Stomach (tissue), 4 donors: ENCODE measurements around the gene NEURL1B.

ENCODE experiments used
- CTCF ChIP-seq, 7 experiments: fragments of 450-650 bp in 4 of 7; fragments of 200-600 bp in 3 of 7; sonication (generic) in 3 of 7; IDR thresholded peaks; one replicate each; pipeline ENCODE4 v1.5.1; 2016 to 2019; ENCODE audit warnings: antibody characterized with exemption in 7 of 7, control low read depth in 2 of 7, mild to moderate bottlenecking in 1 of 7
- POLR2A ChIP-seq, 4 donors: fragments of 450-650 bp; IDR thresholded peaks; one replicate each; pipeline ENCODE4 v1.6.1; 2016; ENCODE audit warnings: antibody characterized with exemption in 4 of 4, control low read depth in 2 of 4, mild to moderate bottlenecking in 1 of 4, moderate library complexity in 1 of 4
- POLR2AphosphoS5 ChIP-seq, 3 donors: sonication (generic); formaldehyde crosslinking; IDR thresholded peaks; one replicate each; pipeline ENCODE4 v1.6.1; 2016; ENCODE audit warnings: antibody characterized with exemption in 3 of 3

DNA sequence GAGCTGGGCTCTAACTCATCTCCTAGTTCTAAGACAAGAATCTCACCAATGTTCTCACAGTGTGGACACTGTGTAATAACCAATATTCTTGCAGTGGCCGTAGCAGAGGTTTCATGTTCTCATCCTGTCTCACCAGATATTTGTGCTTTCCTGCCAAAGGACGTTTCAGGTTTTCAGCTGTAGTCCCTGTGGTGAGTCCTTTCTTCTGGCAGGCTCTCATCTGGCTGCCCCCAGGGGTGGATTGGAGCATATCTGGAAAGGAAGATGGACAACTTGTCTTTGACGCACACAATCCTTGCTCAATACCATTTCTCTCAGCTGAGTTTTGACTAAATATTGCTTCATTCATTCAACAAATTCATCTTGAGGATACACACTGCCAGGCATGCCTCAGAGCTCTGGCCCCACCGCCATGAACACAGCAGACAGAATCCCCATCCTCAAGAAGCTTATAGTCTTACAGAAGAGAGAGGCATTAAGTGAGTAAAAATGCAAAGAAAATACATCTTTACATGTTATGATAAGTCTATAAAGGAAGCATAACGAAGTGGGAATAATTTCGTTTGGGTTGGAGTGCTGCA, 33.8 kb upstream of the NEURL1B start:
- TF ChIP-seq POLR2A (IDR thresholded peaks at IDR 0.05) (no peak), CTCF (IDR thresholded peaks at IDR 0.05) (no peak), POLR2AphosphoS5 (IDR thresholded peaks at IDR 0.05) (peak in 1 of 3 donors; percentile 12)
